ENCODE data around the gene NAA20. TPM values are rescaled to one million over a fixed set of nuclear protein-coding genes. Genes with fewer than 3 reads are reported as not detected.

NAA20 gene
- total RNA-seq (10 to 100 TPM; 48.7 to 60.1 TPM), polyA plus RNA-seq (ENCODE audit: insufficient read length in 6 of 6) (10 to 100 TPM; 64.4 to 73.3 (median 67.8) TPM)
- long read RNA-seq, donor 1, transcript NAA20-202 (6 exons, 1,260 nt) = major isoform, 33 of 47 reads
- long read RNA-seq, donor 1, partial matches to known transcripts = 0 of 47 reads
- long read RNA-seq, donor 1, other reads (novel, unspliced or antisense) = 14 of 47 reads
- long read RNA-seq, donor 2, transcript NAA20-202 (6 exons, 1,260 nt) = major isoform, 24 of 27 reads
- long read RNA-seq, donor 2, partial matches to known transcripts = 0 of 27 reads
- long read RNA-seq, donor 2, other reads (novel, unspliced or antisense) = 0 of 27 reads
- long read RNA-seq, donor 3, transcript NAA20-202 (6 exons, 1,260 nt) = major isoform, 34 of 46 reads
- long read RNA-seq, donor 3, partial matches to known transcripts = 0 of 46 reads
- long read RNA-seq, donor 3, other reads (novel, unspliced or antisense) = 12 of 46 reads
- long read RNA-seq, donor 4, transcript NAA20-202 (6 exons, 1,260 nt) = major isoform, 41 of 49 reads
- long read RNA-seq, donor 4, partial matches to known transcripts = 7 of 49 reads
- long read RNA-seq, donor 4, other reads (novel, unspliced or antisense) = 0 of 49 reads
- long read RNA-seq, donor 5, transcript NAA20-202 (6 exons, 1,260 nt) = major isoform, 28 of 29 reads
- long read RNA-seq, donor 5, partial matches to known transcripts = 0 of 29 reads
- long read RNA-seq, donor 5, other reads (novel, unspliced or antisense) = 0 of 29 reads
- long read RNA-seq, donor 6, transcript NAA20-202 (6 exons, 1,260 nt) = major isoform, 48 of 78 reads
- long read RNA-seq, donor 6, partial matches to known transcripts = 22 of 78 reads
- long read RNA-seq, donor 6, other reads (novel, unspliced or antisense) = 6 of 78 reads
- long read RNA-seq, donor 7, transcript NAA20-202 (6 exons, 1,260 nt) = major isoform, 21 of 41 reads
- long read RNA-seq, donor 7, partial matches to known transcripts = 9 of 41 reads
- long read RNA-seq, donor 7, other reads (novel, unspliced or antisense) = 9 of 41 reads
- long read RNA-seq, donor 8, transcript NAA20-202 (6 exons, 1,260 nt) = major isoform, 21 of 25 reads
- long read RNA-seq, donor 8, partial matches to known transcripts = 0 of 25 reads
- long read RNA-seq, donor 8, other reads (novel, unspliced or antisense) = 0 of 25 reads
- long read RNA-seq, donor 9 = 0 reads
- long read RNA-seq, donor 10, transcript NAA20-202 (6 exons, 1,260 nt) = major isoform, 33 of 36 reads
- long read RNA-seq, donor 10, partial matches to known transcripts = 1 of 36 reads
- long read RNA-seq, donor 10, other reads (novel, unspliced or antisense) = 1 of 36 reads
- long read RNA-seq, donor 11 = 0 reads
- long read RNA-seq, donor 12, transcript NAA20-202 (6 exons, 1,260 nt) = major isoform, 22 of 30 reads
- long read RNA-seq, donor 12, partial matches to known transcripts = 0 of 30 reads
- long read RNA-seq, donor 12, other reads (novel, unspliced or antisense) = 8 of 30 reads

GRCh38 chr20:20017001-20017843 is at the start of gene NAA20:
Gene NAA20 (plus strand): TSS chr20:20017362. CDS start chr20:20017397, 35 bp downstream.
- peaks cover 8 to 54% of the 10 kb centered on the region in 2 donors for H3K4me1 ChIP-seq
- no peaks in the 10 kb centered on the region for H3K27me3 ChIP-seq
- peak; percentile 84 to 88 for TF ChIP-seq CTCF (IDR thresholded peaks at IDR 0.05)
- DNase-seq (peak; percentile 86 to 99 (median 94)), ATAC-seq (peak; percentile 97)
- intact Hi-C loops (cut with DNase I) = no loop called here
- H3K9me3 ChIP-seq = no peaks in the 10 kb centered on the region
- peak within 1 kb of the TSS; percentile 70 to 84 for H3K27ac ChIP-seq
- no peaks in the 10 kb centered on the region for H3K36me3 ChIP-seq
- H3K4me3 ChIP-seq = peak within 1 kb of the TSS; percentile 86 to 97

GRCh38 chr20:19967445-19967844 is 49.7 kb upstream of the NAA20 start:
- Histone ChIP-seq H3K27ac (no peak overlapping the region), H3K36me3 (peaks cover 0 to 90% of the 10 kb centered on the region in 2 donors), H3K4me1 (peaks cover 8 to 65% of the 10 kb centered on the region in 2 donors), H3K9me3 (no peaks in the 10 kb centered on the region), H3K27me3 (no peaks in the 10 kb centered on the region), H3K4me3 (no peak overlapping the region)
- no peak for DNase-seq
- no peak for TF ChIP-seq CTCF (IDR thresholded peaks at IDR 0.05)
- ATAC-seq = peak; percentile 4
- intact Hi-C loops (cut with DNase I) = no loop called here

DNA sequence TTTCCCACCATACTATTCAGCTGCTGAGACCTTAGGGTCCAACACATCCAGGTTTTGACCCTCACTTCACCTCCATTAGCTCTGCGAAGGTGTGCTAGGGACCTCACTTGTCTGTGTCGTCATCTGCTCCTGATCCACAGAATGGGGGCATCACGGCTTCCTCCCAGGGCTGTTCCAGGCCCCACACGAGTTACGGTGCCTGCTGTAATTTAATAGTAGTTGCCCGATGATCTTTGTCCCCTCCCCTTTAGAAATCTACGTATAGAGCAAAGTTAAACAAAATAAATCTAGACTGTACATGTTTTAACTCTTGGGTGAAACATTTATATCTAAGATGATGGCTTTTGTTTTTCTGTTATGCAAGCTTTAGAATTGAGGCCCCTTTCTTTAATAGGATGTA is 49.1 kb upstream of the NAA20 start:
- no peak for TF ChIP-seq CTCF (IDR thresholded peaks at IDR 0.05)
- H3K4me1 ChIP-seq = peaks cover 8 to 67% of the 10 kb centered on the region in 2 donors
- H3K36me3 ChIP-seq = peaks cover 0 to 86% of the 10 kb centered on the region in 2 donors
- no peaks in the 10 kb centered on the region for H3K27me3 ChIP-seq
- DNase-seq (no peak), ATAC-seq (no peak)
- no peak overlapping the region for H3K27ac ChIP-seq
- intact Hi-C loops (cut with DNase I) = no loop called here
- no peaks in the 10 kb centered on the region for H3K9me3 ChIP-seq
- no peak overlapping the region for H3K4me3 ChIP-seq

- no peak overlapping the region for H3K4me3 ChIP-seq
- ATAC-seq (no peak), DNase-seq (no peak)
- no peak overlapping the region for H3K27ac ChIP-seq
- peaks cover 0 to 84% of the 10 kb centered on the region in 2 donors for H3K36me3 ChIP-seq
- no peaks in the 10 kb centered on the region for H3K27me3 ChIP-seq
- H3K4me1 ChIP-seq = peaks cover 11 to 69% of the 10 kb centered on the region in 2 donors
- H3K9me3 ChIP-seq = no peaks in the 10 kb centered on the region
- intact Hi-C loops (cut with DNase I) = no loop called here
- no peak for TF ChIP-seq CTCF (IDR thresholded peaks at IDR 0.05)
Measured at GRCh38 chr20:19968466-19969073, 48.6 kb upstream of the NAA20 start.
